Natural killer cell (primary cell): ENCODE data around the gene ZCCHC3. TPM values are rescaled to one million over a fixed set of nuclear protein-coding genes. Genes with fewer than 3 reads are reported as not detected.
A peak's percentile ranks its signal among the peaks of the same experiment; 100 is the strongest.

Experiments
- ATAC-seq, 3 donors: fragments of 150-1000 bp in 2 of 3; fragments of 200-7000 bp in 1 of 3; cut with Tn5 transposase; 1 replicate in 1 of 3; 2 replicates in 2 of 3; pipeline ENCODE4 v1.10.0; 2021; ENCODE audit warnings: mild to moderate bottlenecking in 2 of 3, moderate library complexity in 2 of 3
- DNase-seq, 2 donors: peaks; one replicate each; pipeline versions ENCODE4 v3.0.0 to v3.0.0-alpha.2; 2013 to 2021; ENCODE audit warnings: mixed read lengths in 1 of 2
- H3K27ac ChIP-seq: one replicate; pipeline ENCODE4 v1.5.1; 2013; ENCODE audit warnings: mild to moderate bottlenecking, low read length
- H3K27me3 ChIP-seq: one replicate; pipeline ENCODE4 v1.6.1; 2013; ENCODE audit warnings: low read length; ENCODE audit not compliant: control insufficient read depth, insufficient read depth
- H3K36me3 ChIP-seq: one replicate; pipeline ENCODE4 v1.6.1; 2013; ENCODE audit warnings: low read length; ENCODE audit not compliant: control insufficient read depth, insufficient read depth
- H3K4me1 ChIP-seq: one replicate; pipeline ENCODE4 v1.6.1; 2013; ENCODE audit warnings: low read length; ENCODE audit not compliant: control insufficient read depth, insufficient read depth
- H3K4me3 ChIP-seq: one replicate; pipeline ENCODE4 v1.5.1; 2013; ENCODE audit warnings: low read length
- H3K9me3 ChIP-seq: one replicate; pipeline ENCODE4 v1.6.1; 2013; ENCODE audit warnings: low read length; ENCODE audit not compliant: control insufficient read depth, insufficient read depth
- H3K27ac Mint-ChIP-seq, 2 donors: one replicate each; pipeline ENCODE4 v1.8.0; 2022; ENCODE audit warnings: mild to moderate bottlenecking in 2 of 2, mixed read lengths in 2 of 2, moderate library complexity in 1 of 2
- H3K27me3 Mint-ChIP-seq, 2 donors: one replicate each; pipeline ENCODE4 v1.8.0; 2022; ENCODE audit warnings: low read depth in 2 of 2, mixed read lengths in 2 of 2
- H3K36me3 Mint-ChIP-seq: one replicate; pipeline ENCODE4 v1.8.0; 2022; ENCODE audit warnings: mixed read lengths
- H3K4me1 Mint-ChIP-seq, 2 donors: one replicate each; pipeline ENCODE4 v1.8.0; 2022; ENCODE audit warnings: mixed read lengths in 2 of 2
- H3K4me3 Mint-ChIP-seq: one replicate; pipeline ENCODE4 v1.8.0; 2022; ENCODE audit warnings: mild to moderate bottlenecking, moderate library complexity, mixed read lengths
- H3K9me3 Mint-ChIP-seq, 2 donors: one replicate each; pipeline ENCODE4 v1.8.0; 2022; ENCODE audit warnings: mixed read lengths in 2 of 2
- CTCF ChIP-seq: fragments of 200-600 bp; IDR thresholded peaks from one replicate; pipeline ENCODE4 v1.8.0; 2022; ENCODE audit warnings: antibody characterized with exemption
- WGBS: methylation state at CpG from one replicate; pipeline ENCODE4 v1.1.7; 2013; ENCODE audit warnings: missing lambda C conversion rate; ENCODE audit not compliant: insufficient coverage; 5-methylcytosine and 5-hydroxymethylcytosine counted together
- intact Hi-C: fragments of 100-400 bp; cut with micrococcal nuclease; formaldehyde crosslinking; loops from one replicate; pipeline ENCODE4 v1.14.2; 2022
- total RNA-seq, 4 donors: library from RNA; stranded (reverse); fragments of 120-200 nt in 1 of 4; gene quantifications; one replicate each; pipeline versions ENCODE4 v1.2.3 to v1.2.4, GENCODE V29; 2013 to 2022

ZCCHC3 gene
- total RNA-seq, 3 donors from 2014 or later (not counting 1 experiment from before 2014, with no cell fraction given), result 19.2 to 24.0 (median 20.6) TPM

DNA sequence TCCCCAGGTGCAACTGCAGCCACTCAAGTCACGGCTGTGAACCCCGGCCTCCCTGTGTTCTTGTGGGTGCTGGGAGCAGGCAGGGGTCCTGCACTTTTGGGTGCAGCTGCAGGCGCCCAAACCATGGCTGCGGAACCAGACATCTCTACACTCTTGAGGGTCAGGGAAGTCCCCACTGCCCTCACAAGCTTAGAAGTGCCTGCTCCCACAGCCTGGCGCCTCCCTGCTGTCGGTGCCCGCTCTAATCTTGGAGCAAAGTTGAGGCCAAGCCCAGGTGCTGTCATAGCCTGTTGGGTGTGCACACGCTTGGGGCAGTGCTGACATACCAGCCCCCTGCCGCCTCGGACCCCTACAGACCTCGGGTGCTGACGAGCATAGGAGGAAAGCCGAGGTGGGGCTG is 33.7 kb upstream of the ZCCHC3 start:
- Histone ChIP-seq H3K27ac (no peak overlapping the region), H3K4me3 (no peak overlapping the region), H3K36me3 (no peaks in the 10 kb centered on the region), H3K9me3 (no peaks in the 10 kb centered on the region), H3K27me3 (peaks cover 7% of the 10 kb centered on the region), H3K4me1 (peaks cover 9% of the 10 kb centered on the region)
- 90% methylated on average over 13 of the region's 13 CpGs for WGBS
- Mint-ChIP-seq H3K4me1 (peaks cover 11% of the 10 kb centered on the region in 2 donors), H3K36me3 (no peaks in the 10 kb centered on the region), H3K27ac (no peak overlapping the region), H3K27me3 (peaks cover 14% of the 10 kb centered on the region in 2 donors), H3K9me3 (no peaks in the 10 kb centered on the region), H3K4me3 (no peak overlapping the region)
- DNase-seq (no peak), ATAC-seq (no peak)
- TF ChIP-seq CTCF, result no peak
- intact Hi-C loops, result no loop called here

DNA sequence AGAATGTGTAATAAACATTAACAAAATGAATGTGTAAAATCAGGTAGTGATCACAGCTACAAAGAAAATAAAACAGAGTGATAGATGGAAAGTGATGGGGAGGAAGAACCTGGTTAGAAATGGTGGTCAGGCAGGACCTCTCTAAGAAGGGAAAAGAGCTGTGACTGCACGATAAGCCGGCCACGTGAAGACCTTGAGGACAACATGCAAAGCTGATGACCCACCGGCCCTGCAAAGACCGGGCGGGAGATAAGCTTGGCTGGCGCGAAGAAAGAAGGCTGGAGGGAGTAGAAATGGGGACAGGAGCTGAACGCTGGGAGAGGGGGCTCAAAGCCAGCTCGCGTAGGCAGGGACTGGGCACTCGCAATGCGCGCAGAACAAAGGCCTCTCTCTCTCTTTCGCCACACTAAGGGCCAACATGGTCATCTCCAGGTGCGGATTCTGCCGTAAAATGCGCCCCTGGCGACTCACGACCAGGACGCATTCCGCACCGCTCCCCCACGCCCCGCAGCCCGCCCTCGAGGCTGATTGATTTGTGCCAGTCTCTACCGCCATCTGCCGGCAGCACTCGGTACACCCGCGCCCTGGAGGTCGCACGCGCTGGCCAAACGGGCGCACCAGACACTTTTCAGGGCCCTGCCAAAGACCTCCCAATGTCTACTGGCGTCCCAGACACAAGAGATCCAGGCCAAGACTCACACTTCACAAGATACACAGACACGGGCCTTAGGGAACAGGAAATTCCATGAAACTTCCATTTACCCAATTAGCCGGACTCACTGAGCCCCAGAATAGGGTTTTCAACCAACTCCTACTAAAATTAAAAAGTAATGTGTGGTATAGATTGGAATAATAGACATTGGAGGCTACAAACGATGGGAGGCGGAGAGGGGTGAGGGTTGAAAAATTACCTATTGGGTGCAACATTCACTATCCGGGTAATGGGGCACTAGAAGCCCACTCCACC is 30.5 kb upstream of the ZCCHC3 start:
- no peak overlapping the region for H3K27ac Mint-ChIP-seq
- WGBS, result 9% methylated on average over 42 of the region's 43 CpGs
- no peaks in the 10 kb centered on the region for H3K9me3 Mint-ChIP-seq

GRCh38 chr20:270517-270916 is 26.9 kb upstream of the ZCCHC3 start:
- intact Hi-C loops, result no loop called here
- no peak for TF ChIP-seq CTCF
- no peak overlapping the region for H3K4me3 ChIP-seq
- no peak overlapping the region for H3K4me3 Mint-ChIP-seq
- 93% methylated on average over 4 of the region's 5 CpGs for WGBS
- H3K36me3 Mint-ChIP-seq, result no peaks in the 10 kb centered on the region
- H3K4me1 ChIP-seq, result peaks cover 9% of the 10 kb centered on the region
- H3K27ac Mint-ChIP-seq, result no peak overlapping the region
- peaks cover 11% of the 10 kb centered on the region in 2 donors for H3K4me1 Mint-ChIP-seq
- ATAC-seq (no peak), DNase-seq (no peak)
- H3K27ac ChIP-seq, result no peak overlapping the region
- no peaks in the 10 kb centered on the region for H3K9me3 Mint-ChIP-seq
- H3K9me3 ChIP-seq, result no peaks in the 10 kb centered on the region
- H3K36me3 ChIP-seq, result no peaks in the 10 kb centered on the region
- peaks cover 8% of the 10 kb centered on the region in 2 donors for H3K27me3 Mint-ChIP-seq
- peaks cover 7% of the 10 kb centered on the region for H3K27me3 ChIP-seq

More for the DNA sequence above, 30.5 kb upstream of the ZCCHC3 start:
- H3K36me3 Mint-ChIP-seq, result no peaks in the 10 kb centered on the region
- no peak overlapping the region for H3K27ac ChIP-seq
- DNase-seq (peak; percentile 86 to 93), ATAC-seq (peak; percentile 97 to 100 (median 100))
- H3K27me3 ChIP-seq, result peaks cover 7% of the 10 kb centered on the region
- intact Hi-C loops, result loop anchor here (1.0 to 5.0 kb wide), 2 partner anchors 60 to 63 kb away; no protein-coding TSS in a partner anchor
- peaks cover 8 to 11% of the 10 kb centered on the region in 2 donors for H3K27me3 Mint-ChIP-seq
- peak overlapping the region; percentile 86 for H3K4me3 Mint-ChIP-seq
- TF ChIP-seq CTCF, result peak; percentile 90
- peak overlapping the region; percentile 26 for H3K4me3 ChIP-seq
- peaks cover 9% of the 10 kb centered on the region for H3K4me1 ChIP-seq
- H3K4me1 Mint-ChIP-seq, result peaks cover 11% of the 10 kb centered on the region in 2 donors
- H3K36me3 ChIP-seq, result no peaks in the 10 kb centered on the region
- H3K9me3 ChIP-seq, result no peaks in the 10 kb centered on the region
